Nephron progenitor cell (in vitro differentiated cells): ENCODE measurements around the gene BGLAP.

ENCODE experiments used
- DNase-seq: peaks from one replicate; pipeline ENCODE4 v3.0.0; 2021
- H3K27ac Mint-ChIP-seq: 2 replicates; pipeline ENCODE4 v1.8.0; 2021; ENCODE audit warnings: mild to moderate bottlenecking, moderate library complexity, mixed read lengths
- H3K27me3 Mint-ChIP-seq: 2 replicates; pipeline ENCODE4 v1.8.0; 2021; ENCODE audit warnings: mild to moderate bottlenecking, low read depth, mixed read lengths; ENCODE audit not compliant: poor library complexity
- H3K36me3 Mint-ChIP-seq: 2 replicates; pipeline ENCODE4 v1.8.0; 2021; ENCODE audit warnings: low read depth, mixed read lengths
- H3K4me1 Mint-ChIP-seq: 2 replicates; pipeline ENCODE4 v1.8.0; 2021; ENCODE audit warnings: mixed read lengths
- H3K4me3 Mint-ChIP-seq: 2 replicates; pipeline ENCODE4 v1.8.0; 2021; ENCODE audit warnings: mild to moderate bottlenecking, moderate library complexity, mixed read lengths
- H3K9me3 Mint-ChIP-seq: 2 replicates; pipeline ENCODE4 v1.8.0; 2021; ENCODE audit warnings: mild to moderate bottlenecking, moderate library complexity, mixed read lengths
- CTCF ChIP-seq: fragments of 200-600 bp; sonication (generic); IDR thresholded peaks from 2 replicates; pipeline ENCODE4 v1.5.0; 2021; ENCODE audit warnings: antibody characterized with exemption

BGLAP gene

DNA sequence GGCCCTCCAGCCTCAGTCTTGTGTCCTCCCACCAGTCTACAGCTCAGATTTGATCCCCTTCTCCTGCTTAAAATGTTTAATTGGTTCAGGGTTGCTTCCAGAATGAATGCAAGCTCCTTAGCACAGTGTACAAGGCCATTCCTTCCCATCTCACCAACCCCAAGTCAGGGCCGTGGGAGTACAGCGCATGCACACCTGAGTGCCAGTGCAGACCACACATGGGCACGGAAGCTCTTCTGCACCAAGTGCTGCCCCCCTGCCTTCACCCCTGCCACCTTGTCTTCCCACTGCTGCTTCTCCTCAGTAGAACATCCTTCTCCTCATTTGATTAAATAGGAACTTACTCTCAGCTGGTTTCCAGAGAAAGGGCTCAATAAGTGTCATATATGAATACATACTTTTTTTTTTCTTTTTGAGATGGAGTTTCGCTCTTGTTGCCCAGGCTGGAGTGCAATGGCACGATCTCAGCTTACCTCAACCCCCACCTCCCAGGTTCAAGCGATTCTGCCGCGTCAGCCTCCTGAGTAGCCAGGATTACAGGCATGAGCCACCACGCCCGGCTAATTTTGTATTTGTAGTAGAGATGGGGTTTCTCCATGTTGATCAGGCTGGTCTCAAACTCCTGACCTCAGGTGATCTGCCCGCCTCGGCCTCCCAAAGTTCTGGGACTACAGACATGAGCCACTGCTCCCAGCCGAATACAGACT, 19.8 kb upstream of the BGLAP start:
- Mint-ChIP-seq H3K9me3 (no peaks in the 10 kb centered on the region), H3K4me3 (no peak overlapping the region), H3K27me3 (no peaks in the 10 kb centered on the region), H3K4me1 (peaks cover 5% of the 10 kb centered on the region), H3K36me3 (peaks cover 63% of the 10 kb centered on the region), H3K27ac (peak overlapping the region; percentile 9)
- no peak for TF ChIP-seq CTCF
- no peak for DNase-seq

GRCh38 chr1:156225677-156226014, 16.3 kb upstream of the BGLAP start:
- DNase-seq = no peak
- no peak for TF ChIP-seq CTCF
- Mint-ChIP-seq H3K27me3 (no peaks in the 10 kb centered on the region), H3K9me3 (no peaks in the 10 kb centered on the region), H3K36me3 (peaks cover 64% of the 10 kb centered on the region), H3K4me3 (no peak overlapping the region), H3K4me1 (peaks cover 5% of the 10 kb centered on the region), H3K27ac (no peak overlapping the region)

DNA sequence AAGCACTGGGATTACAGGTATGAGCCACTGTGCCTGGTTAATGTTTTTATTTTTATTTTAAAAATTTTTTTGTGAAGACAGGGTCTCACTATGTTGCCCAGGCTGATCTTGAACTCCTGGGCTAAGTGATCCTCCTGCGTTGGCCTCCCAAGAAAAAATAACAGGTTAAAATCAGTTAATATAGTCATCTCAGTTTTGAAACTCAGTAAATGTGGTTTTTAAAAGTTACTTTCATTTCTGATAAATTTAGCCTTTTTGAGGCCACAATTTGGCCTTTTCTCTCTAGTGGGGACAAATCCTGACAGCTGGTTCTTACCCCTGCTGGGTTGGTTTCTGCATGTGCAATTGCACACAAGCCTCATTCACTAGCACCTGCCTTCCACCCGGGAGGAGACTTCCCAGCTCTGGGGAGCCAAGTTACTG, 15.9 kb upstream of the BGLAP start:
- peaks cover 61% of the 10 kb centered on the region for H3K36me3 Mint-ChIP-seq
- no peak for TF ChIP-seq CTCF
- peaks cover 5% of the 10 kb centered on the region for H3K4me1 Mint-ChIP-seq
- DNase-seq = no peak
- H3K27ac Mint-ChIP-seq = no peak overlapping the region
- H3K9me3 Mint-ChIP-seq = no peaks in the 10 kb centered on the region
- no peak overlapping the region for H3K4me3 Mint-ChIP-seq
- H3K27me3 Mint-ChIP-seq = no peaks in the 10 kb centered on the region

- TF ChIP-seq CTCF = no peak
- H3K36me3 Mint-ChIP-seq = peaks cover 56% of the 10 kb centered on the region
- no peaks in the 10 kb centered on the region for H3K9me3 Mint-ChIP-seq
- H3K27me3 Mint-ChIP-seq = no peaks in the 10 kb centered on the region
- no peak for DNase-seq
- H3K4me1 Mint-ChIP-seq = peaks cover 5% of the 10 kb centered on the region
- no peak overlapping the region for H3K4me3 Mint-ChIP-seq
- no peak overlapping the region for H3K27ac Mint-ChIP-seq
Observed at GRCh38 chr1:156226782-156227181, 15.2 kb upstream of the BGLAP start.

GRCh38 chr1:156228501-156228900, 13.5 kb upstream of the BGLAP start:
- Mint-ChIP-seq H3K4me3 (no peak overlapping the region), H3K9me3 (no peaks in the 10 kb centered on the region), H3K4me1 (peaks cover 5% of the 10 kb centered on the region), H3K36me3 (peaks cover 46% of the 10 kb centered on the region), H3K27me3 (no peaks in the 10 kb centered on the region), H3K27ac (no peak overlapping the region)
- no peak for DNase-seq
- TF ChIP-seq CTCF = no peak

GRCh38 chr1:156229809-156230472, 12.0 kb upstream of the BGLAP start:
- no peak for DNase-seq
- H3K4me1 Mint-ChIP-seq = peaks cover 5% of the 10 kb centered on the region
- TF ChIP-seq CTCF = no peak
- no peak overlapping the region for H3K27ac Mint-ChIP-seq
- H3K9me3 Mint-ChIP-seq = no peaks in the 10 kb centered on the region
- H3K36me3 Mint-ChIP-seq = peaks cover 49% of the 10 kb centered on the region
- no peak overlapping the region for H3K4me3 Mint-ChIP-seq
- H3K27me3 Mint-ChIP-seq = no peaks in the 10 kb centered on the region
